ENCODE results near the gene EHD3.

Gene EHD3

GRCh38 chr2:31217465-31218200 lies 16.3 kb upstream of the EHD3 start, which contains the start of gene CAPN14:
CAPN14 (minus strand) TSS chr2:31217515; CDS start chr2:31205447, 12,068 bp downstream.
- Histone ChIP-seq H3K36me3 (ENCODE audit: insufficient read depth, low read length) (no peaks in the 10 kb centered on the region), H3K4me3 (ENCODE audit: low read length) (no peak within 1 kb of the TSS), H2AFZ (ENCODE audit: low read depth, low read length) (no peak within 1 kb of the TSS), H3K4me1 (ENCODE audit: insufficient read depth, low read length) (no peaks in the 10 kb centered on the region), H3K9me3 (ENCODE audit: low read length) (no peaks in the 10 kb centered on the region), H3K27me3 (ENCODE audit: insufficient read depth, low read length) (peaks cover 20% of the 10 kb centered on the region)

- Histone ChIP-seq H3K4me3 (ENCODE audit: low read length) (no peak overlapping the region), H3K36me3 (ENCODE audit: insufficient read depth, low read length) (no peaks in the 10 kb centered on the region), H3K9me3 (ENCODE audit: low read length) (no peaks in the 10 kb centered on the region), H3K27me3 (ENCODE audit: insufficient read depth, low read length) (peaks cover 20% of the 10 kb centered on the region), H3K4me1 (ENCODE audit: insufficient read depth, low read length) (no peaks in the 10 kb centered on the region), H2AFZ (ENCODE audit: low read depth, low read length) (no peak overlapping the region)
Observed at GRCh38 chr2:31219131-31219969, 14.6 kb upstream of the EHD3 start.

GRCh38 chr2:31221544-31221943 lies 12.4 kb upstream of the EHD3 start:
- Histone ChIP-seq H3K27me3 (ENCODE audit: insufficient read depth, low read length) (peaks cover 20% of the 10 kb centered on the region), H2AFZ (ENCODE audit: low read depth, low read length) (no peak overlapping the region), H3K4me1 (ENCODE audit: insufficient read depth, low read length) (no peaks in the 10 kb centered on the region)

GRCh38 chr2:31222071-31222470 lies 11.9 kb upstream of the EHD3 start:
- Histone ChIP-seq H3K4me1 (ENCODE audit: insufficient read depth, low read length) (no peaks in the 10 kb centered on the region), H3K4me3 (ENCODE audit: low read length) (no peak overlapping the region), H3K27me3 (ENCODE audit: insufficient read depth, low read length) (peaks cover 24% of the 10 kb centered on the region), H2AFZ (ENCODE audit: low read depth, low read length) (no peak overlapping the region), H3K9me3 (ENCODE audit: low read length) (no peaks in the 10 kb centered on the region), H3K36me3 (ENCODE audit: insufficient read depth, low read length) (no peaks in the 10 kb centered on the region)

More at GRCh38 chr2:31221544-31221943, 12.4 kb upstream of the EHD3 start:
- Histone ChIP-seq H3K4me3 (ENCODE audit: low read length) (no peak overlapping the region), H3K9me3 (ENCODE audit: low read length) (no peaks in the 10 kb centered on the region), H3K36me3 (ENCODE audit: insufficient read depth, low read length) (no peaks in the 10 kb centered on the region)

GRCh38 chr2:31223026-31223425 lies 10.9 kb upstream of the EHD3 start:
- Histone ChIP-seq H3K9me3 (ENCODE audit: low read length) (no peaks in the 10 kb centered on the region), H2AFZ (ENCODE audit: low read depth, low read length) (no peak overlapping the region), H3K4me1 (ENCODE audit: insufficient read depth, low read length) (no peaks in the 10 kb centered on the region), H3K4me3 (ENCODE audit: low read length) (no peak overlapping the region), H3K27me3 (ENCODE audit: insufficient read depth, low read length) (peaks cover 28% of the 10 kb centered on the region), H3K36me3 (ENCODE audit: insufficient read depth, low read length) (no peaks in the 10 kb centered on the region)

GRCh38 chr2:31223749-31224148 lies 10.2 kb upstream of the EHD3 start:
- Histone ChIP-seq H3K36me3 (ENCODE audit: insufficient read depth, low read length) (no peaks in the 10 kb centered on the region), H3K9me3 (ENCODE audit: low read length) (no peaks in the 10 kb centered on the region), H3K27me3 (ENCODE audit: insufficient read depth, low read length) (peaks cover 25% of the 10 kb centered on the region), H2AFZ (ENCODE audit: low read depth, low read length) (no peak overlapping the region), H3K4me1 (ENCODE audit: insufficient read depth, low read length) (no peaks in the 10 kb centered on the region), H3K4me3 (ENCODE audit: low read length) (no peak overlapping the region)

- Histone ChIP-seq H3K9me3 (ENCODE audit: low read length) (no peaks in the 10 kb centered on the region), H3K4me1 (ENCODE audit: insufficient read depth, low read length) (no peaks in the 10 kb centered on the region), H3K4me3 (ENCODE audit: low read length) (no peak overlapping the region), H3K36me3 (ENCODE audit: insufficient read depth, low read length) (no peaks in the 10 kb centered on the region), H3K27me3 (ENCODE audit: insufficient read depth, low read length) (peaks cover 21% of the 10 kb centered on the region), H2AFZ (ENCODE audit: low read depth, low read length) (no peak overlapping the region)
Observed at GRCh38 chr2:31226266-31226665, 7.7 kb upstream of the EHD3 start.

GRCh38 chr2:31227110-31227509 lies 6.8 kb upstream of the EHD3 start:
- H3K4me1 ChIP-seq (ENCODE audit: insufficient read depth, low read length), result no peaks in the 10 kb centered on the region
- no peaks in the 10 kb centered on the region for H3K9me3 ChIP-seq (ENCODE audit: low read length)
- no peak overlapping the region for H3K4me3 ChIP-seq (ENCODE audit: low read length)
- no peaks in the 10 kb centered on the region for H3K36me3 ChIP-seq (ENCODE audit: insufficient read depth, low read length)
- H3K27me3 ChIP-seq (ENCODE audit: insufficient read depth, low read length), result peaks cover 21% of the 10 kb centered on the region
- H2AFZ ChIP-seq (ENCODE audit: low read depth, low read length), result no peak overlapping the region

GRCh38 chr2:31227711-31228125 lies 6.2 kb upstream of the EHD3 start:
- Histone ChIP-seq H3K4me3 (ENCODE audit: low read length) (no peak overlapping the region), H3K4me1 (ENCODE audit: insufficient read depth, low read length) (no peaks in the 10 kb centered on the region), H3K27me3 (ENCODE audit: insufficient read depth, low read length) (peaks cover 21% of the 10 kb centered on the region), H3K9me3 (ENCODE audit: low read length) (no peaks in the 10 kb centered on the region), H3K36me3 (ENCODE audit: insufficient read depth, low read length) (no peaks in the 10 kb centered on the region), H2AFZ (ENCODE audit: low read depth, low read length) (no peak overlapping the region)

- Histone ChIP-seq H3K27me3 (ENCODE audit: insufficient read depth, low read length) (peaks cover 21% of the 10 kb centered on the region), H3K4me1 (ENCODE audit: insufficient read depth, low read length) (peaks cover 4% of the 10 kb centered on the region), H3K4me3 (ENCODE audit: low read length) (no peak overlapping the region), H2AFZ (ENCODE audit: low read depth, low read length) (no peak overlapping the region), H3K36me3 (ENCODE audit: insufficient read depth, low read length) (no peaks in the 10 kb centered on the region), H3K9me3 (ENCODE audit: low read length) (no peaks in the 10 kb centered on the region)
Observed at GRCh38 chr2:31228717-31229116, 5.2 kb upstream of the EHD3 start.

- no peaks in the 10 kb centered on the region for H3K36me3 ChIP-seq (ENCODE audit: insufficient read depth, low read length)
- H3K27me3 ChIP-seq (ENCODE audit: insufficient read depth, low read length), result peaks cover 21% of the 10 kb centered on the region
- H3K9me3 ChIP-seq (ENCODE audit: low read length), result no peaks in the 10 kb centered on the region
- H2AFZ ChIP-seq (ENCODE audit: low read depth, low read length), result no peak overlapping the region
- peaks cover 10% of the 10 kb centered on the region for H3K4me1 ChIP-seq (ENCODE audit: insufficient read depth, low read length)
- no peak overlapping the region for H3K4me3 ChIP-seq (ENCODE audit: low read length)
Observed at GRCh38 chr2:31230751-31231150, 3.2 kb upstream of the EHD3 start.

- H2AFZ ChIP-seq (ENCODE audit: low read depth, low read length), result no peak overlapping the region
- H3K36me3 ChIP-seq (ENCODE audit: insufficient read depth, low read length), result no peaks in the 10 kb centered on the region
- H3K27me3 ChIP-seq (ENCODE audit: insufficient read depth, low read length), result peaks cover 16% of the 10 kb centered on the region
- H3K9me3 ChIP-seq (ENCODE audit: low read length), result no peaks in the 10 kb centered on the region
- peaks cover 10% of the 10 kb centered on the region for H3K4me1 ChIP-seq (ENCODE audit: insufficient read depth, low read length)
- H3K4me3 ChIP-seq (ENCODE audit: low read length), result no peak overlapping the region
Observed at GRCh38 chr2:31231571-31232302, 2.2 kb upstream of the EHD3 start.

GRCh38 chr2:31232586-31232985 lies 1.4 kb upstream of the EHD3 start:
- H3K4me3 ChIP-seq (ENCODE audit: low read length), result no peak overlapping the region
- no peaks in the 10 kb centered on the region for H3K9me3 ChIP-seq (ENCODE audit: low read length)
- peaks cover 10% of the 10 kb centered on the region for H3K4me1 ChIP-seq (ENCODE audit: insufficient read depth, low read length)
- no peak overlapping the region for H2AFZ ChIP-seq (ENCODE audit: low read depth, low read length)
- peaks cover 11% of the 10 kb centered on the region for H3K27me3 ChIP-seq (ENCODE audit: insufficient read depth, low read length)
- H3K36me3 ChIP-seq (ENCODE audit: insufficient read depth, low read length), result no peaks in the 10 kb centered on the region

Measured in neuron (in vitro differentiated cells).